H1 (cell line): ENCODE results near the gene ARHGEF2. TPM values are rescaled to one million over a fixed set of nuclear protein-coding genes. Genes with fewer than 3 reads are reported as not detected.

Experiments
- CTCF ChIA-PET: fragments of 300-600 bp; sonication (Branson Sonifier 250); formaldehyde crosslinking; loops from one replicate; lab custom pipeline; 2021; ENCODE audit not compliant: partially characterized antibody; lab: Charles Lee
- POLR2A ChIA-PET: fragments of 300-600 bp; sonication (Branson Sonifier 250); formaldehyde crosslinking; loops from one replicate; lab custom pipeline; 2021; ENCODE audit warnings: inconsistent platforms; ENCODE audit not compliant: partially characterized antibody; lab: Charles Lee
- DNase-seq, 2 experiments: peaks; one replicate each; pipeline versions ENCODE4 v3.0.0 to v3.0.0-alpha.2; 2010 to 2022; ENCODE audit warnings: low spot score in 2 of 2, low read depth in 1 of 2, mixed read lengths in 1 of 2
- FAIRE-seq: peaks from 2 replicates; lab custom pipeline; 2011; peaks lifted over from hg19 to GRCh38; lab: Jason Lieb, UNC
- H2AFZ ChIP-seq: 2 replicates; pipeline ENCODE4 v1.8.1; 2012; ENCODE audit warnings: low read length, inconsistent platforms
- H2AK5ac ChIP-seq: 2 replicates; pipeline ENCODE4 v1.6.1; 2013; ENCODE audit warnings: low read depth, low read length
- H2BK120ac ChIP-seq: replicated peaks from 2 replicates; pipeline ENCODE3; 2013; ENCODE audit warnings: low read depth, low read length, inconsistent platforms
- H2BK12ac ChIP-seq: 2 replicates; pipeline ENCODE4 v1.6.1; 2013; ENCODE audit warnings: low read depth, low read length
- H2BK15ac ChIP-seq: 2 replicates; pipeline ENCODE4 v1.6.1; 2013; ENCODE audit warnings: low read length
- H2BK20ac ChIP-seq: 2 replicates; pipeline ENCODE4 v1.6.1; 2013; ENCODE audit warnings: low read length
- H2BK5ac ChIP-seq: 2 replicates; pipeline ENCODE4 v1.6.1; 2013; ENCODE audit warnings: low read depth, low read length
- H3K14ac ChIP-seq: 2 replicates; pipeline ENCODE4 v1.6.1; 2013; ENCODE audit warnings: inconsistent platforms; ENCODE audit not compliant: insufficient read length
- H3K18ac ChIP-seq: 2 replicates; pipeline ENCODE4 v1.6.1; 2013; ENCODE audit warnings: low read length; ENCODE audit errors: extremely low read depth
- H3K23ac ChIP-seq: 2 replicates; pipeline ENCODE4 v1.6.1; 2013; ENCODE audit warnings: inconsistent platforms; ENCODE audit not compliant: insufficient read length
- H3K23me2 ChIP-seq: 2 replicates; pipeline ENCODE4 v1.6.1; 2013; ENCODE audit warnings: low read depth, low read length
- H3K27ac ChIP-seq: 2 replicates; pipeline ENCODE4 v1.6.1; 2011; ENCODE audit warnings: low read depth, low read length, inconsistent platforms
- H3K27me3 ChIP-seq, 4 experiments: replicated peaks in 1 of 4; 1 replicate in 1 of 4; 2 replicates in 3 of 4; pipeline versions ENCODE4 v1.6.1 to v1.8.1; 2011 to 2013; ENCODE audit warnings: low read length in 3 of 4, mild to moderate bottlenecking in 3 of 4, inconsistent platforms in 2 of 4, mixed read lengths in 2 of 4, moderate library complexity in 1 of 4; ENCODE audit not compliant: control insufficient read depth in 3 of 4, insufficient read depth in 3 of 4; ENCODE audit errors: extremely low read depth in 1 of 4
- H3K36me3 ChIP-seq, 4 experiments: 2 replicates each; pipeline versions ENCODE4 v1.6.1 to v1.8.1; 2011 to 2013; ENCODE audit warnings: mild to moderate bottlenecking in 4 of 4, low read length in 3 of 4, moderate library complexity in 2 of 4, control low read depth in 1 of 4, inconsistent platforms in 1 of 4; ENCODE audit not compliant: insufficient read depth in 4 of 4, control insufficient read depth in 2 of 4
- H3K4ac ChIP-seq: replicated peaks from 2 replicates; pipeline ENCODE3; 2013; ENCODE audit warnings: low read length, low read depth, mixed read lengths, inconsistent platforms; ENCODE audit not compliant: insufficient read length
- H3K4me1 ChIP-seq, 4 experiments: replicated peaks in 1 of 4; 1 replicate in 1 of 4; 2 replicates in 3 of 4; pipeline versions ENCODE4 v1.6.1 to v1.8.1; 2011 to 2013; ENCODE audit warnings: low read length in 3 of 4, inconsistent platforms in 2 of 4, mixed read lengths in 1 of 4; ENCODE audit not compliant: insufficient read depth in 4 of 4, control insufficient read depth in 3 of 4
- H3K4me2 ChIP-seq, 2 experiments: 2 replicates each; pipeline versions ENCODE4 v1.6.1 to v1.8.1; 2011 to 2013; ENCODE audit warnings: low read depth in 2 of 2, low read length in 2 of 2, control low read depth in 1 of 2, inconsistent platforms in 1 of 2, mild to moderate bottlenecking in 1 of 2; ENCODE audit not compliant: insufficient read depth in 1 of 2
- H3K4me3 ChIP-seq, 4 experiments: fragments of 200-600, 300-600 bp in 1 of 4; sonication (generic), shearing (Covaris generic), sonication (Bioruptor Twin) in 1 of 4; 2 replicates each; pipeline versions ENCODE4 v1.5.1 to v1.8.1; 2011 to 2016; ENCODE audit warnings: low read length in 4 of 4, low read depth in 3 of 4, control low read depth in 2 of 4, inconsistent platforms in 2 of 4, mild to moderate bottlenecking in 2 of 4, mixed read lengths in 1 of 4, moderate library complexity in 1 of 4; ENCODE audit not compliant: insufficient read depth in 2 of 4; ENCODE audit errors: extremely low read depth in 1 of 4
- H3K56ac ChIP-seq: replicated peaks from 2 replicates; pipeline ENCODE3; 2013; ENCODE audit warnings: low read depth, mild to moderate bottlenecking, mixed read lengths, low read length, inconsistent platforms; ENCODE audit not compliant: insufficient read length
- H3K79me1 ChIP-seq: 2 replicates; pipeline ENCODE4 v1.6.1; 2013; ENCODE audit warnings: low read depth, low read length, control low read depth
- H3K79me2 ChIP-seq, 2 experiments: 2 replicates each; pipeline versions ENCODE4 v1.6.1 to v1.8.1; 2012 to 2013; ENCODE audit warnings: low read length in 2 of 2, mild to moderate bottlenecking in 2 of 2, inconsistent platforms in 1 of 2; ENCODE audit not compliant: insufficient read depth in 2 of 2, control insufficient read depth in 1 of 2
- H3K9ac ChIP-seq, 4 experiments: replicated peaks in 1 of 4; 1 replicate in 1 of 4; 2 replicates in 3 of 4; pipeline versions ENCODE4 v1.6.1 to v1.8.1; 2011 to 2013; ENCODE audit warnings: low read depth in 3 of 4, low read length in 3 of 4, control low read depth in 2 of 4, mild to moderate bottlenecking in 2 of 4, moderate library complexity in 2 of 4, inconsistent platforms in 1 of 4; ENCODE audit errors: extremely low read depth in 1 of 4
- H3K9me3 ChIP-seq, 2 experiments: 2 replicates each; pipeline versions ENCODE4 v1.6.1 to v1.8.1; 2012 to 2013; ENCODE audit warnings: mild to moderate bottlenecking in 2 of 2, moderate library complexity in 2 of 2, control low read depth in 1 of 2, inconsistent platforms in 1 of 2, low read depth in 1 of 2, low read length in 1 of 2, mixed read lengths in 1 of 2; ENCODE audit not compliant: insufficient read depth in 2 of 2
- H4K20me1 ChIP-seq, 2 experiments: replicated peaks in 1 of 2; 2 replicates each; pipeline versions ENCODE3 to v1.8.1; 2011 to 2013; ENCODE audit warnings: inconsistent platforms in 2 of 2, low read length in 2 of 2, mild to moderate bottlenecking in 1 of 2; ENCODE audit not compliant: insufficient read depth in 2 of 2, control insufficient read depth in 1 of 2
- H4K5ac ChIP-seq: 2 replicates; pipeline ENCODE4 v1.6.1; 2013; ENCODE audit warnings: low read length, low read depth, mixed read lengths, inconsistent platforms; ENCODE audit not compliant: insufficient read length
- H4K8ac ChIP-seq: 2 replicates; pipeline ENCODE4 v1.8.0; 2013; ENCODE audit warnings: mild to moderate bottlenecking, moderate library complexity, low read length, inconsistent platforms; ENCODE audit not compliant: insufficient read depth; ENCODE audit errors: extremely low read depth
- H4K91ac ChIP-seq: replicated peaks from 2 replicates; pipeline ENCODE3; 2013; ENCODE audit warnings: low read length, mixed read lengths, inconsistent platforms; ENCODE audit not compliant: insufficient read length
- RAD21 ChIP-seq, 2 experiments: IDR thresholded peaks in 1 of 2; conservative IDR thresholded peaks in 1 of 2; 2 replicates each; pipeline ENCODE4 v1.6.1; 2011; ENCODE audit warnings: low read depth in 2 of 2, low read length in 2 of 2, improper control_type of control experiment in 1 of 2, inconsistent platforms in 1 of 2, mild to moderate bottlenecking in 1 of 2, moderate library complexity in 1 of 2
- SIN3A ChIP-seq, 2 experiments: IDR thresholded peaks in 1 of 2; conservative IDR thresholded peaks in 1 of 2; 2 replicates each; pipeline ENCODE4 v1.6.1; 2011 to 2012; ENCODE audit warnings: low read length in 2 of 2, improper control_type of control experiment in 1 of 2, low read depth in 1 of 2, mild to moderate bottlenecking in 1 of 2
- WGBS, 2 experiments: shearing (Covaris generic) in 1 of 2; methylation state at CpG; one replicate each; pipeline versions ENCODE4 v1.1.6 to v1.1.7; 2013 to 2015; ENCODE audit warnings: low lambda C conversion rate in 2 of 2, mixed read lengths in 2 of 2, inconsistent platforms in 1 of 2, low coverage in 1 of 2, missing lambda C conversion rate in 1 of 2; ENCODE audit not compliant: insufficient replicate concordance in 2 of 2, insufficient coverage in 1 of 2, insufficient read length in 1 of 2; ENCODE audit errors: extremely low coverage in 1 of 2, missing lambda C conversion rate in 1 of 2; 5-methylcytosine and 5-hydroxymethylcytosine counted together
- polyA plus RNA-seq, 7 experiments: library from polyadenylated mRNA; depleted of rRNA in 3 of 7; stranded (reverse) in 5 of 7; unstranded in 2 of 7; fragments of >200 nt in 5 of 7; fragments of 200-250 nt in 2 of 7; gene quantifications; 1 replicate in 5 of 7; 2 replicates in 1 of 7; 4 replicates in 1 of 7; pipeline versions ENCODE4 v1.2.1 to v1.2.3, GENCODE V29; 2011 to 2013; ENCODE audit warnings: missing spikeins in 2 of 7, mixed read lengths in 2 of 7
- total RNA-seq: library from RNA; stranded (reverse); fragmentation: NEBNext Ultra II Directional; extraction: Animal tissue kit (Norgen Biotek cat#: 25700); gene quantifications from 2 replicates; pipeline ENCODE4 v1.2.1, GENCODE V29; 2021
- TF ChIP-seq, protein P1 (sequence below), 3 experiments: IDR thresholded peaks; 1 replicate in 2 of 3; 2 replicates in 1 of 3; pipeline versions ENCODE4 v1.5.1 to v1.6.1; 2011; ENCODE audit warnings: low read length in 3 of 3, mild to moderate bottlenecking in 3 of 3, inconsistent platforms in 2 of 3, low read depth in 1 of 3, moderate library complexity in 1 of 3; ENCODE audit not compliant: insufficient read depth in 1 of 3; ENCODE audit errors: control extremely low read depth in 1 of 3
- TF ChIP-seq, protein P2 (sequence below): IDR thresholded peaks from 2 replicates; pipeline ENCODE4 v1.6.1; 2011; ENCODE audit warnings: low read depth, mild to moderate bottlenecking, low read length; ENCODE audit not compliant: insufficient read depth

Gene ARHGEF2
- total and polyA plus RNA-seq, 2 of the 8 experiments (the other 6 are each of a cell fraction or from before 2014, with no cell fraction given) = 42.7 to 80.5 TPM

DNA sequence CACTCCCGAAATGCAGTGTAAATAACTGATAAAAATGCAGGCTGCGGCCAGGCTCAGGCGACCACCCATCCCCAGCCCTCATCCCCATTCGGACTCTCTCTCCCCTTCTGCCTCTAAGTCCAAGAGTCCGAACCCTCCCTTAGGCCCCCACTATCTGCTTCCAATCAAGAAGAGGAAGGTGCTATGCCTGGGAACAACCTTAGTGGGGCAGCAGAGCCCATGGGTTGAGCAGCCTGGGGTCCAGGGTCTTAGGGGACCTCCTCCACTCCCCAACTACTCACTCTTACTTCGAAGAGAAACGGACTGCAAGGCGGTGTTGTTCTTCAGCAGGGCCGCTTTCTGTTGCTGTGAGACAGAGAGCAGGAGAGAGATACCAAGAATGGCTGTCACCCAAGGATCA lies 12.2 kb downstream of the ARHGEF2 start:
- Histone ChIP-seq H4K91ac (no peak overlapping the region), H3K4me3 (no peak overlapping the region), H3K18ac (no peak overlapping the region), H3K23ac (no peak overlapping the region), H3K27me3 (no peaks in the 10 kb centered on the region), H2BK20ac (no peak overlapping the region), H4K5ac (no peak overlapping the region), H2BK5ac (no peak overlapping the region), H3K36me3 (peaks cover 34 to 59% (median 49%) of the 10 kb centered on the region in 4 experiments), H3K4ac (no peak overlapping the region), H3K23me2 (no peaks in the 10 kb centered on the region), H2BK15ac (no peak overlapping the region), H4K8ac (no peak overlapping the region), H2BK12ac (no peak overlapping the region), H3K9me3 (no peaks in the 10 kb centered on the region), H2AFZ (no peak overlapping the region), H2AK5ac (no peak overlapping the region), H3K9ac (no peak overlapping the region), H3K4me1 (peaks cover 0 to 28% (median 15%) of the 10 kb centered on the region in 4 experiments; a peak in 6 of 7 replicates), H2BK120ac (no peak overlapping the region), H3K56ac (no peak overlapping the region), H3K4me2 (no peak overlapping the region), H3K79me1 (peaks cover 21% of the 10 kb centered on the region), H3K27ac (peak overlapping the region; percentile 33; the same call in 1 of the 2 replicates), H3K79me2 (peaks cover 0 to 34% of the 10 kb centered on the region in 2 experiments; a peak in 2 of 4 replicates), H3K14ac (no peak overlapping the region), H4K20me1 (peaks cover 8 to 30% of the 10 kb centered on the region in 2 experiments)
- POLR2A ChIA-PET = interaction anchor here (1.4 to 16.7 kb wide), 2 partner anchors 10 to 19 kb away, joined by 7 to 282 read pairs; partner anchors contain the start of gene ARHGEF2
- TF ChIP-seq, protein P1, sequence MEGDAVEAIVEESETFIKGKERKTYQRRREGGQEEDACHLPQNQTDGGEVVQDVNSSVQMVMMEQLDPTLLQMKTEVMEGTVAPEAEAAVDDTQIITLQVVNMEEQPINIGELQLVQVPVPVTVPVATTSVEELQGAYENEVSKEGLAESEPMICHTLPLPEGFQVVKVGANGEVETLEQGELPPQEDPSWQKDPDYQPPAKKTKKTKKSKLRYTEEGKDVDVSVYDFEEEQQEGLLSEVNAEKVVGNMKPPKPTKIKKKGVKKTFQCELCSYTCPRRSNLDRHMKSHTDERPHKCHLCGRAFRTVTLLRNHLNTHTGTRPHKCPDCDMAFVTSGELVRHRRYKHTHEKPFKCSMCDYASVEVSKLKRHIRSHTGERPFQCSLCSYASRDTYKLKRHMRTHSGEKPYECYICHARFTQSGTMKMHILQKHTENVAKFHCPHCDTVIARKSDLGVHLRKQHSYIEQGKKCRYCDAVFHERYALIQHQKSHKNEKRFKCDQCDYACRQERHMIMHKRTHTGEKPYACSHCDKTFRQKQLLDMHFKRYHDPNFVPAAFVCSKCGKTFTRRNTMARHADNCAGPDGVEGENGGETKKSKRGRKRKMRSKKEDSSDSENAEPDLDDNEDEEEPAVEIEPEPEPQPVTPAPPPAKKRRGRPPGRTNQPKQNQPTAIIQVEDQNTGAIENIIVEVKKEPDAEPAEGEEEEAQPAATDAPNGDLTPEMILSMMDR (IDR thresholded peaks at IDR 0.05; ENCODE audit: control extremely low read depth in 1 of 3, insufficient read depth in 1 of 3, low read depth in 1 of 3, low read length in 3 of 3) = peak; percentile 62 to 65 (median 63)
- TF ChIP-seq, protein P2, sequence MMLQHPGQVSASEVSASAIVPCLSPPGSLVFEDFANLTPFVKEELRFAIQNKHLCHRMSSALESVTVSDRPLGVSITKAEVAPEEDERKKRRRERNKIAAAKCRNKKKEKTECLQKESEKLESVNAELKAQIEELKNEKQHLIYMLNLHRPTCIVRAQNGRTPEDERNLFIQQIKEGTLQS = no peak
- TF ChIP-seq SIN3A (conservative IDR thresholded peaks at IDR 0.05 in 1 of 2, IDR thresholded peaks at IDR 0.05 in 1 of 2; ENCODE audit: low read depth in 1 of 2, low read length in 2 of 2) (peak in 1 of 2 experiments; percentile 43; a peak in 1 of 4 replicates), RAD21 (IDR thresholded peaks at IDR 0.05 in 1 of 2, conservative IDR thresholded peaks at IDR 0.05 in 1 of 2; ENCODE audit: low read depth in 2 of 2, low read length in 2 of 2) (peak; percentile 78 to 85)
- WGBS, 2 experiments = 88% methylated on average over 9 of the region's 9 CpGs; no CpG with 5 or more reads in 1 of the 2 experiments
- CTCF ChIA-PET = interaction anchor here (0.7 to 6.7 kb wide), 17 partner anchors 10 to 311 kb away, joined by 3 to 79 read pairs (median 4); partner anchors contain the start of genes ARHGEF2, LAMTOR2 and UBQLN4
- DNase-seq (no peak), FAIRE-seq (no peak)
